ENCODE measurements around the gene TREM1.

- no peak for TF ChIP-seq POLR2A (IDR thresholded peaks at IDR 0.05; ENCODE audit: low read depth)
- no peak for TF ChIP-seq CTCF (IDR thresholded peaks at IDR 0.05)
- no peak for TF ChIP-seq POLR2AphosphoS5 (IDR thresholded peaks at IDR 0.05)
These were observed 28.7 kb upstream of the TREM1 start for GRCh38 chr6:41315203-41315602.
